Measurements from ENCODE around the gene BUB1B. TPM values are rescaled to one million over a fixed set of nuclear protein-coding genes. Genes with fewer than 3 reads are reported as not detected.

The BUB1B gene
- total RNA-seq, 1 donor from 2014 or later, result 17.6 TPM

DNA sequence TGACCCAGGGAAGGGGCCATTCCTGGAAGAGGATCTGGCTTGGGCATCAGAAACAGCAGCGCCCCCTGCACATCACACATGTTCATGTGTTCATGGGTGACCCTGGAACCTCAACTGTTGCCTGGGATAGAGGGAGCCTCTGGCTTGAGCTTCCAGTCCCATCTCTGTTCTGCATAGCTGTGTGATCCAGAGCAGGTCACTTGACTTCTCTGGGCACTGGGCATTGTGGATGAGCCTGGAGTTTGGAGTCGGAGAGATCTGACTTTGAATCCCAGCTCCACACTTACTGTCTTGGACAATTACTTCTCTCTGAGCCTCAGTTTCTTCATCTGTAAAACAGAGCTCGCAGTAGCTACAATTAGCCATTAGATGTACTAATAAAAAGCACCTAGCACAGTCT lies 93.6 kb downstream of the BUB1B start:
- DNase-seq, result no peak

DNA sequence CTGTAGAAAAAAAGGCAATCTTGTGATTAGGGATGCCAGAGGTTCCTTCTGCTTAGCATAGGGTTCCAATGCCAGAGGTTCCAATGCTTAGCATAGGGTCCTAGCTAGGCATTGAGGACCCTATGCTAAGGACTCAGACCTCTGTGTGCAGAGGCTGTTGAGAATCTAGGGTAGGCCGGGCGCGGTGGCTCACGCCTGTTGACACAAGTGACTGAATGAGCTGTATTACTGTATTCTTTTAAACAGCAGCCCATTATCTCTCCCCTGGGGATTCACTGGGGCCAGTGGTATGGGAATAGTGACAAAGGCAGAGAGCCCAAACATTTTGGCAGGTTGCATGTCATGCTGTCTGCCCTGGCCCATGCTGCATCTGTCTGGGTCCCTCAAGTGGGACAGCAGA lies 94.2 kb downstream of the BUB1B start:
- DNase-seq, result no peak

GRCh38 chr15:40256638-40257235 lies 95.9 kb downstream of the BUB1B start:
- no peak for DNase-seq

- DNase-seq, result no peak
These were observed 97.0 kb downstream of the BUB1B start for GRCh38 chr15:40257656-40258450.

DNA sequence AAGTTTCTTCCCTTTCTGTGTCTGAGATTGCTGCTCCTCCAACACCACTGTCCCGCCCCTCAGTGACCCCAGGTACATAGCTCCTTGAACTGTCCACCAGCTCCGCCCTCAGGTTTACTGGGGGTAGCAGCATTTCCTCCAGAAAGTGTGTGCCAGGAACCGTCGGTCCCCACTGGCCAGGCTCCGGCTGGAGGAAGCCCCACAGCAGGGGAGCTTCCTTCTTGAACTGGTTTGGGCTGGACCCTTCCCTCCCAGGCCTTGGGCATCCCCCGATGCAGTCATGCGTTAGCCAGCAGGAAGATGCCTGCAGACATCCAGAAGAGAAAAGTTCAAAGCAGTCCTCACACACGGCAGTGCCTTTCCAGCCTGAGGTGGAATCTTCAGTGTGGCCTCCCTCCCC lies 97.7 kb downstream of the BUB1B start:
- DNase-seq, result no peak

GRCh38 chr15:40259021-40259420 lies 98.2 kb downstream of the BUB1B start:
- DNase-seq, result no peak

GRCh38 chr15:40263024-40263754 lies 102.3 kb downstream of the BUB1B start:
- DNase-seq, result peak; percentile 88

GRCh38 chr15:40264321-40265153 lies 103.7 kb downstream of the BUB1B start:
- no peak for DNase-seq

DNA sequence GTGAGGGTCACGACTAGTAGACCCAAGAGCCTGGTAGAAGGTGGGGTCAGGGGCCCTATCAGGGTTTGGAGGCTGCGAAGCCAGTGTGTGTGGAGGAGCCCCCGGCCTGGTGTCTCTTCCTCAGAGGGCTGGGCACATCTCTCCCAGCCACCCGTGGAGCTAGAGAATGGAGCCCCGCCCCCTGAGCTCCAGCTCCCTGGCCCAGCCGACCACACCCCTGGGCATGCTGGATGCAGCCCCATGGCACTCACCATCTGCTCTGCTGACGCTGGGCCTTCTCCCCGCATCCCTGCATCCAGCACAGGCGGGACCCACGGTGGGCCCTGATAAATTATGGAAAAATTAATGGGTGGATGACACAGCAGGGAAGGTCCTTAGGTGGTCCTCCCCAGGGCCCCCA lies 104.5 kb downstream of the BUB1B start:
- DNase-seq, result no peak

- no peak for DNase-seq
These were observed 105.0 kb downstream of the BUB1B start for GRCh38 chr15:40265875-40266274.

DNA sequence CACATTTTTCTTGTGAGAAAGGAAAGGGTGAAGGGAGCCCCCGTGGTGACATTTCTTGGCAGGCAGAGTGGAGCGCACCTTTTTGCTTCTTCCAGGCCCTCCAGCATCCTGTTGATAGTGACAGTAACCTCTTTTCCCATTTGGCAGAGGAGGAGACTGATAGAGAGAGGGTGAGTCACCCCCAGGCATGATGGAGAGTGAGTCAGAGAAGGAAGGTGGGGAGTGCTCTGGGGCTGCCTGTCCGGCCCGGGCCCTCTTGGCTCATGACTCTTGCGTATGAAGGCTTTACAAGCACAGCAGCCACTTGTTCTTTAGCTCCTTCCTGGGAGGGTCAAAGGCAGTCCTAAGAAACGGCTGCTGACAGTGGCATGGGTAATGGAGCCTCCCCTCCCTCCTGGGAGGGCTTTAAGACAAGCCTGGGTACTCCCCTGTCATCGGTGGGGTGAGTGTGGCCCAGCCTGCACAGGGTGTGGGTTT lies 106.0 kb downstream of the BUB1B start:
- DNase-seq, result no peak

DNA sequence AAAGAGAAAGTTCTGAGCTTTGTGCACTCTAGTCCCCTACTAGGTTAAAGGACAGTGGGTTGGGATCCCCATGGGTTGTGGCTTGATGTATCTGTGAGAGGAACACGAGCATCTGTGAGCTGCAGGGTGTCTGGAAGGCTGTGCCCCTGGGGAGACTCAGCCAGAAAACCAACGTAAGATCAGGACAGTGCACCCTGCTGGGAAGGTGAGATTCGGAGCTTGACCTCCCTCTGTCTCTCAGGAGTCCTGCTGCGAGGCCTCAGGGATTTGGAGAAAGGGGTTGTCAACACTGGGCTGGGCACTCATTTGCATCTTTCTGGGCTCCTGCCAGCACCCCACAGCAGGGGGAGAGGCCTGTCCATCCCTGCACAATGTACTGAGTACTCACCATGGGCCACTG lies 106.8 kb downstream of the BUB1B start:
- DNase-seq, result no peak

DNA sequence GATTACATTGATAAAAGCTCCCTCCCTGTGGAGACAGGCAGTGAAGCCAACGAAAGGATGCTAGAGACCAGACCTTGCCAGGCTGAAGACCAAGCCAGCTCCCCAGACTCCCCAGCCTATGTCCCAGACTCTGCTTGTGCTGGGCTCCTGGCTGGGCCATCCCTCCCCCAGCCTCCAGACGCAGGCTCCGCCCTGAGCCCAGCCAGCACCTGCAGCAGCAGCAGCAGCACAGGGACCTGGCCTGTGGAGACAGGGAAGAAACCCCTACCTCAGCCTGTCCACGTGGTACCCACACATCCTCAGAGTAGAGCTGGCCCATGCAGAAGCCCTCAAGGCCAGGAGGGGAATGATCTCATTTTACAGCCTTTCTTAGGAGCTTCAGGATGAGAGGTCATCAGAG lies 108.7 kb downstream of the BUB1B start:
- no peak for DNase-seq

DNA sequence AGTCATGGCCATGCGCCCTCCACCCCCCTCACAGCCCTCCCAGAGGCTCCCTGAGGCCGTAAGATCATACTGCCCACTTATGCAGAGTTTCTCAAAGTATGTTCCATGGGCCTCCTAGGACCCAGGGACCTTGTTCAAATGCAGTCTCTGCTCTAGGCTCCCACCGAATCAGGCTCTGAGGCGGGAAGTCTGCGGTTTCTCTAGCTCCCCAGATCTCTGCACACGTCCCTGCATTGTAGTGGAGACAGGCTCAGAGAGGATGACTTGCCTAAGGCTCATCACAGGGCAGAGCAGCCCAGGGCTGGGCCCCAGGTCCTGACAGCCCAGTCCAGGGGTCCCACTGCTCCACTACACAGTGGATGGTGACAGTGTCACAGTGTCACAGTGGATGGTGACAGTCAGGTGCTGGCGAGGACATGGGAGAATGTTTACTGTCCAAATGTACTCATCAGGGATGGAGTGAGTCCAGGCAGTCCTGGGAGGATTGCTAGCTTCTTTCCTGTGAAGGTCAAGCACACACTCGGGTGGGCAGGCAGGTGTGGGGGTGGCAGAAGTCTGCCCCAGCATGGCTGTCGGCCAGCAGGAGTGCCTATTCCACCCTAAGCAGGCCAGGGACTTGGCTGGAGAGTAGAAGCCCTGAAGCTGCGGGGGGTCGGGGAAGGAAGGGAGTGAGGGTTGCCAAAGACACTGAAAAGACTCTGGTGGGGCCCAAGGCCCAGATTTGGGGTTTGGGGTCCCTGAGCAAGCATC lies 109.6 kb downstream of the BUB1B start:
- no peak for DNase-seq

Other genes with a start within 250 kb of the BUB1B start
- 10.3 TPM for gene GPR176, start 240.8 kb upstream of the BUB1B start, total RNA-seq
- 35.3 TPM for gene EIF2AK4, start 227.0 kb upstream of the BUB1B start, total RNA-seq
- gene SRP14, start 121.9 kb upstream of the BUB1B start, total RNA-seq, result 130 TPM
- gene BMF, start 52.2 kb upstream of the BUB1B start, total RNA-seq, result 11.4 TPM
- 8.4 TPM for gene PAK6, start 78.0 kb downstream of the BUB1B start, total RNA-seq
- not detected for gene ANKRD63, start 122.0 kb downstream of the BUB1B start, total RNA-seq
- 5.2 TPM for gene PLCB2, start 146.9 kb downstream of the BUB1B start, total RNA-seq
- gene INAFM2, start 162.6 kb downstream of the BUB1B start, total RNA-seq, result 9.3 TPM
- gene CCDC9B, start 179.9 kb downstream of the BUB1B start, total RNA-seq, result 5.3 TPM
- gene PHGR1, start 190.0 kb downstream of the BUB1B start, total RNA-seq, result not detected
- 0.79 TPM for gene DISP2, start 197.2 kb downstream of the BUB1B start, total RNA-seq
- 15.1 TPM for gene KNSTRN, start 221.7 kb downstream of the BUB1B start, total RNA-seq
- 33.9 TPM for gene IVD, start 244.7 kb downstream of the BUB1B start, total RNA-seq

All from skin of body (tissue), 2 donors.